ENCODE data around the gene NPTXR.

NPTXR gene

DNA sequence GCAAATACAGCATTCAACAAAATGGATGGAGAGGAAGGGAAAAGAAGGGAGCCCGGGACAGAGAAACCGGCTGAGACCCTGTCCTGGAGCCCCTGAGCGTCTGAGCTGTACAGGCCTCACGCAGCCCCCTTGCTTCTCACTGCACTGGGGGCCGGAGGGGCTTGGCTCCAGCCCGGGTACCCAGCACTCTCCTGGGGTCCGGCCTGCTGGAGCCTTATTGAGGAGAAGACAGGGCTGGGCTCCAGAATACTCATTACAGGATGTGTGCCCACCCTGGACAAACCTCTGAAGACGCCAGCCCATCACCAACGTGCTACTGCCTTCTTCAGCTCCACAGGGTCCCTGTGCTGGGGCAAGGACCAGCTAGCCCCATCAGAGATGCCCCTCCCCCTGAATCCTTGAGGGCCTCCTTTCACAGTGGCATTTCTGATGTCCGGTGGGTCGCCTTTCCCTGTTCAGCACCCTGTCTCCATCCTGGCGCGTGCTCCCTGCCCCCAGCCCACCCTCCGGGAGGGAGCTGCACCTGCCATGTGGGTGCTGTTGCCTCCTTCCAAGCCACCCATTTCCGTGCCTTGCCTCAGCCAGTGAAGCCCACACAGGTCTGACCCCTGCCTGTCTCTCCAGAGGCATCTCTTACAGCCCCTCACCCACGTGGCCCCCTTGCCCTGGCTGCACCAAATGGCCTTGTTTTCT lies 73.4 kb downstream of the NPTXR start:
- DNase-seq (ENCODE audit: low read depth in 2 of 2), result no peak

Data from stimulated activated CD8-positive, alpha-beta memory T cell treated with anti-CD3 and anti-CD28 coated beads, Interleukin-15, amount 100 ng/mL, for 4 hours (primary cell).